ENCODE data around the gene RTCB.
"Not testable (repeated sequence)": the region's sequence is repeated elsewhere in the genome, so short reads cannot be mapped to it uniquely, and the experiment has no call there.

The RTCB gene

GRCh38 chr22:32355760-32356159 is 56.3 kb downstream of the RTCB start:
- Mint-ChIP-seq H3K4me3 (no peak overlapping the region), H3K36me3 (peaks cover 2% of the 10 kb centered on the region), H3K27ac (no peak overlapping the region), H3K27me3 (no peaks in the 10 kb centered on the region), H3K4me1 (no peaks in the 10 kb centered on the region), H3K9me3 (no peaks in the 10 kb centered on the region)

- Mint-ChIP-seq H3K27me3 (peaks cover 1% of the 10 kb centered on the region), H3K4me1 (no peaks in the 10 kb centered on the region), H3K27ac (no peak overlapping the region), H3K4me3 (no peak overlapping the region), H3K36me3 (no peaks in the 10 kb centered on the region), H3K9me3 (no peaks in the 10 kb centered on the region)
Observed at GRCh38 chr22:32354360-32355351, 57.4 kb downstream of the RTCB start.

GRCh38 chr22:32353840-32354239 is 58.2 kb downstream of the RTCB start:
- Mint-ChIP-seq H3K36me3 (no peaks in the 10 kb centered on the region), H3K4me1 (no peaks in the 10 kb centered on the region), H3K9me3 (no peaks in the 10 kb centered on the region), H3K4me3 (no peak overlapping the region), H3K27ac (no peak overlapping the region), H3K27me3 (peaks cover 1% of the 10 kb centered on the region)

- Mint-ChIP-seq H3K4me3 (no peak overlapping the region), H3K36me3 (no peaks in the 10 kb centered on the region), H3K27ac (no peak overlapping the region), H3K4me1 (no peaks in the 10 kb centered on the region), H3K27me3 (peaks cover 1% of the 10 kb centered on the region), H3K9me3 (no peaks in the 10 kb centered on the region)
Observed at GRCh38 chr22:32353292-32353691, 58.8 kb downstream of the RTCB start.

GRCh38 chr22:32352681-32353080 is 59.4 kb downstream of the RTCB start:
- H3K4me3 Mint-ChIP-seq, result no peak overlapping the region
- H3K27me3 Mint-ChIP-seq, result peaks cover 1% of the 10 kb centered on the region
- no peak overlapping the region for H3K27ac Mint-ChIP-seq
- no peaks in the 10 kb centered on the region for H3K9me3 Mint-ChIP-seq
- no peaks in the 10 kb centered on the region for H3K4me1 Mint-ChIP-seq
- no peaks in the 10 kb centered on the region for H3K36me3 Mint-ChIP-seq

GRCh38 chr22:32351875-32352274 is 60.2 kb downstream of the RTCB start:
- H3K9me3 Mint-ChIP-seq, H3K27ac Mint-ChIP-seq, H3K27me3 Mint-ChIP-seq, H3K36me3 Mint-ChIP-seq, H3K4me1 Mint-ChIP-seq, H3K4me3 Mint-ChIP-seq: not testable (repeated sequence)

GRCh38 chr22:32348031-32348611 is 63.9 kb downstream of the RTCB start:
- H3K9me3 Mint-ChIP-seq, result no peaks in the 10 kb centered on the region
- H3K4me1 Mint-ChIP-seq, result no peaks in the 10 kb centered on the region
- H3K36me3 Mint-ChIP-seq, result no peaks in the 10 kb centered on the region
- H3K27ac Mint-ChIP-seq, result no peak overlapping the region
- peaks cover 6% of the 10 kb centered on the region for H3K27me3 Mint-ChIP-seq
- no peak overlapping the region for H3K4me3 Mint-ChIP-seq

GRCh38 chr22:32343941-32344340 is 68.1 kb downstream of the RTCB start:
- Mint-ChIP-seq H3K4me1 (no peaks in the 10 kb centered on the region), H3K9me3 (no peaks in the 10 kb centered on the region), H3K36me3 (no peaks in the 10 kb centered on the region), H3K4me3 (no peak overlapping the region), H3K27ac (no peak overlapping the region), H3K27me3 (peaks cover 21% of the 10 kb centered on the region)

GRCh38 chr22:32342977-32343376 is 69.1 kb downstream of the RTCB start:
- Mint-ChIP-seq H3K36me3 (no peaks in the 10 kb centered on the region), H3K27ac (no peak overlapping the region), H3K4me1 (no peaks in the 10 kb centered on the region), H3K27me3 (peaks cover 21% of the 10 kb centered on the region), H3K4me3 (no peak overlapping the region), H3K9me3 (no peaks in the 10 kb centered on the region)

- Mint-ChIP-seq H3K36me3 (no peaks in the 10 kb centered on the region), H3K27ac (no peak overlapping the region), H3K27me3 (peaks cover 21% of the 10 kb centered on the region), H3K4me1 (no peaks in the 10 kb centered on the region), H3K9me3 (no peaks in the 10 kb centered on the region), H3K4me3 (no peak overlapping the region)
Observed at GRCh38 chr22:32341122-32341740, 70.8 kb downstream of the RTCB start.

GRCh38 chr22:32340411-32340810 is 71.6 kb downstream of the RTCB start:
- no peak overlapping the region for H3K4me3 Mint-ChIP-seq
- no peaks in the 10 kb centered on the region for H3K4me1 Mint-ChIP-seq
- peaks cover 21% of the 10 kb centered on the region for H3K27me3 Mint-ChIP-seq
- no peak overlapping the region for H3K27ac Mint-ChIP-seq
- H3K36me3 Mint-ChIP-seq, result no peaks in the 10 kb centered on the region
- H3K9me3 Mint-ChIP-seq, result no peaks in the 10 kb centered on the region

GRCh38 chr22:32339190-32340012 is 72.6 kb downstream of the RTCB start:
- Mint-ChIP-seq H3K27me3 (peaks cover 23% of the 10 kb centered on the region), H3K36me3 (no peaks in the 10 kb centered on the region), H3K4me3 (no peak overlapping the region), H3K9me3 (no peaks in the 10 kb centered on the region), H3K27ac (no peak overlapping the region), H3K4me1 (no peaks in the 10 kb centered on the region)

GRCh38 chr22:32338757-32339156 is 73.3 kb downstream of the RTCB start:
- Mint-ChIP-seq H3K4me3 (no peak overlapping the region), H3K27ac (no peak overlapping the region)

More at GRCh38 chr22:32338757-32339156, 73.3 kb downstream of the RTCB start:
- Mint-ChIP-seq H3K27me3 (peaks cover 24% of the 10 kb centered on the region), H3K4me1 (no peaks in the 10 kb centered on the region), H3K9me3 (no peaks in the 10 kb centered on the region), H3K36me3 (no peaks in the 10 kb centered on the region)
